IPS DF 4.7 (cell line): Measurements from ENCODE around the gene CEP95.
"Not testable (repeated sequence)": the region's sequence is repeated elsewhere in the genome, so short reads cannot be mapped to it uniquely, and the experiment has no call there.

Experiments
- DNase-seq: peaks from one replicate; pipeline ENCODE4 v3.0.0-alpha.2; 2013; ENCODE audit warnings: low spot score; ENCODE audit errors: extremely low read depth

The CEP95 gene

DNA sequence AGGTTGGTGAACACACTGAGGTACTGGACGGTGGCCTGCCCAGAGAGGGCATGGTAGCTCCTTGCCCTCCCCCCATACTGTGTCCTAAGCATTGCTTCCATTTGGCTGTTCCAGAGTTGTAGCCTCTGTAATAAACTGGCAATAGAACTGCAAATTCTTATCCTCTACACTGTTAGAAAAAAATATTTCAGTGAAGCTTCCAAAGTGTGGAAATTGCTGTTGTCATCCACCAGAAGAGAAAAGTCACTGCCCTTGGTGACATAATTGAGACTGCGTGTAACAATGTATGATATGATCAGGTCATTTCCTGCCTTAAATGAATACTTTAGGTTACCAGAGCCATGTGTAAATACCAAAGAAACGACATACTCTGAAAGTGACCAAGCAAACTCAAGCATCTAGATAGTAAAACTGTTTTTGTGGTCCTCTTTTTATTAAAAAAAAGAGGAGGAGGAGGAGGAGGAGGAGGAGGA lies 65.9 kb downstream of the CEP95 start:
- no peak for DNase-seq

DNA sequence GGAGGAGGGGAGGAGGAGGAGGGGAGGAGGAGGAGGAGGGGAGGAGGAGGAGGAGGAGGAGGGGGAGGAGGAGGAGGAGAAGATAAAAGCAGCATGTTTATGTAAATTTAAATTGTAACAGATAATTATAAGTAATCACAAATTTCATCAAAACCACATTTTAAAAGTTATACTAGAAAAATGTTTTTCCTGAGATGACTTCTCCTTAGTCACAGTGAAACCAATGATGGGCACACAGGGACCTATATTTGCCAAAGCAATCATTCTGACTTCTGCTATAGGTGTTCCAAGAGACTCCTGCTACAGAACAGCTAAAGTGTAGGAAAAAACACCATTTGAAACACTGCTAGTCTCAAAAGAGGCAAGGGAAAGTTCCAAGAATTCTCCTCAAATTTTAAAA lies 66.4 kb downstream of the CEP95 start:
- no peak for DNase-seq

DNA sequence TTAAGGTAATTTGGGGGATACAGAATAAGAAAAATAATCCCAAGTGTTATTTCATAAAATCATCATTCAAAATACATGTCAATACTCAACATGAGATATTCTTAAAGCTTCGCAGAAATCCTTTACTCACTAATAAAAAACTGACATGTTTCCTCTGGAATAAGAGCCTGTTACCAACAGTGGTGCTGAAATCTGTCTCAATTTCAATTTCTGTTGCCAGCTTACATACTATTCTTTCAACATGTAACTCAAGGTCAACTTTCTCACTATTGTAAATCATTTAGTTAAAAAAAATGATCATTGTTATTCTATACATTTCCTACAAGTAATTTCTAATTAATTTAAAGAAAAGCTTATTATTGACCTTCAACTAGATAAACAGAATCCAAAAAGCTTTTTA lies 67.9 kb downstream of the CEP95 start:
- DNase-seq = no peak

DNA sequence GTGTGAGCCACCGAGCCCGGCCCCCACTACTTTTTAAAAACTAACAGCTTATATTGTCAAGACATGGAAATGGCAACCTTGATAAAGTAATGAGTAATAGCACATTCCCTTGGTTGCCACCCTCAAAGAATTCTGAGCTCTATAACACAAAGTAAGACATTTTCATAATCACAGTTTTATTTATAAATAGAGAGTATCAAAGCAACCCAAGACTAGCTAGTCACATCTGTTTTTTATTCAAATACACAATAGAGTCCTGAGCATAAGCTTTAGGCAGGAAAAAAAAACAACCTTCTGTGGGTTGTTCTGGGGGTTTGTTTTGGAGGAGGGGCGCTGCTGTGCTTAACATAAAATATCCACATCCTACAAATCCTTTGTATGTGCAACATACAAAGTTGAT lies 68.7 kb downstream of the CEP95 start:
- no peak for DNase-seq

DNA sequence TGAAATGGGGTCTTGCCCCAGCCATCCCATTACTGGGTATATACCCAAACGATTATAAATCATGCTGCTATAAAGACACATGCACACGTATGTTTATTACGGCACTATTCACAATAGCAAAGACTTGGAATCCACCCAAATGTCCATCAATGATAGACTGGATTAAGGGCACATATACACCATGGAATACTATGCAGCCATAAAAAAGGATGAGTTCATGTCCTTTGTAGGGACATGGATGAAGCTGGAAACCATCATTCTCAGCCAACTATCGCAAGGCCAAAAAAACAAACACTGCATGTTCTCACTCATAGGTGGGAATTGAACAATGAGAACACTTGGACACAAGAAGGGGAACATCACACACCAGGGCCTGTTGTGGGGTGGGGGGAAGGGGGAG lies 70.2 kb downstream of the CEP95 start:
- DNase-seq = not testable (repeated sequence)

DNA sequence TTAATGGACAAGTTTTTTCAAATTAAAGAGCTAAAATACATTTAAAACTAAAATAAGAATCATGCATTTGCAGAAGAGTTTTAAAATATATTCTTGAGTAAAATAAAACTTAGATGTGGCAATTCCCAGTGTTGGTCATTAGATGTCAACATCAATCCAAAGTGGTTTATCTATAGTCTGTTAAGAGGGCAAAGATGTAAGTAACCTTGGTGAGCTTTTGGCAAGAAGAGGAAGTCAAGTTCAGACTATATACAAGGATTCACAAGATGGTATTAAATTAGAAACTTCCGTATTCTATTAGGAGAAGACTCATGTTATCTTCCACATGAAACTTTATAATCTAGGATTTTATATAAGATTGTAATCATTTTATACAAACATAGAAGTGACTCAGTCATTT lies 73.1 kb downstream of the CEP95 start:
- DNase-seq = no peak

DNA sequence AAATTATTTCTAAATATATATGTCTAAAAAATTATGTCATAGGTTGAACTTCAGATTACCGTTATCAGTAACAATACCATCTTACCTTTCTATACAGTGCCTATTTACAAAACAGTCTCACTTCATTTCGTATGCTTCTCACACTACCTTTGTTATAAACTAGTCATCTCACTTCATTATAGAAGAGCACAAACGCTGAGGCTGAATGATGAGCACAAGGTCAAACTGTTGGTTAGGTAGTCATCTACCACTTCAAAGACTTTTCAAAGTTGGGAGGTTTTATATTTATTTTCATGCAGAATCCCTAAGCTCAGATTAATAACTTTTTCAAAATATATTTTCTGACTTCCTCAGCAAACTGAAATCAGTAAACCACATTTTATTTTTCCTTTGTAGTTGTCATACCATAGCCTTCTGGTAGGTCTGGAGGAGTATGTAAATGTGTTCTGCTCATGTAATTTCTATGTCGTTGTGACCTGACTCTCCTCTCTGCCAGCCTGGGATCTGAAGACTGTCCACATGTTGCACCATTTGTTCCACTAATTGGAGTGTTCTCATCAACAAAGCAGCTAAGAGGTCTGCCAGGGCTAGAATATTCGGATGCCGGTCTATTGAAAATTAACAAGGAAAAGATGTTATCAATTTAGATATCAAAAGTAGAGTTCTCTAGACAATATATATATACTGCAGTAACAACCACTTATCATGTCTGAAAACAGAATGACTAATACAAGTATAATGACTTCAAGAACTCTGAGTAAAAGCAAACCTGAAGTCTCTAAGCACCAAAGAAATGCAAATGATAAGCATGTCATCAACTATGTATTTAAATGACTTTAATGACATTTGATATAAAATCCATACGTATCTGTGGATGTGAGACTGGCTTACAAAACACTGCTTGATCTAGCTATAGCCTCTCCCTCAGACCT lies 73.9 kb downstream of the CEP95 start:
- DNase-seq = no peak

DNA sequence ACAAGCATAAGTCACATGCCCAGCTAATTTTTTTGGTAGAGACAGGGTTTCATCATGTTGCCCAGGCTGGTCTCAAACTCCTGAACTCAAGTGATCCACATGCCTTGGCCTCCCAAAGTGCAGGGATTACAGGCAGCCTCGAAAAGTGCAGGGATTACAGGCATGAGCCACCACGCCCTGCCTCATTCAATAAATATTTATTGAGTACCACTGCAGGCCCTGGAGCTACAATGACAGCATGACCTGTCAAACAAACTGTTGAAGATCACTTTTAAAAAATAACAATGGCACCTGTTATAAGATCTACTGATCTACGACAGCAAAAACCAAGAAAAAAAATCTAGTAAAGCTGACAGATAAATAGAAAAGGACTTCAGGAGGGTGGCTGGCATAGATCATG lies 76.3 kb downstream of the CEP95 start:
- no peak for DNase-seq

DNA sequence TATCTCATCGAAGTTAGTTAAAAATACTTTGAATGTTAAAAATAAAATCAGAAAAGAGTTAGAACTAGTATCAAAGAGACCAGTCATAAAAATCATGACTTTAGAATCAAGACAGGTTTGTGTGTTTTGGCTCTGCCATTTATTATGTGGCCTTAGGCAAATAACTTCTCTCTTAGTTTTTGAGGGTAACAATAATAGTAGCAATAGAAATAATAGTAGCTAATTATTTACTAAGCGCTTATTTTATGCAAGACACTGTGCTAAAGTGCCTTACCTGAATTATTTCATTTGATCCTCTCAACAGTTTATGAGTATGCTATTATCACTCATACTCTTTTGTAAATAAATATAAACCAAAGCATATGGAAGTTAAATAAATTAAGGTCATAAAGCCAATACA lies 78.4 kb downstream of the CEP95 start:
- DNase-seq = no peak
